ENCODE data around the gene SMNDC1. TPM values are rescaled to one million over a fixed set of nuclear protein-coding genes. Genes with fewer than 3 reads are reported as not detected.

SMNDC1 gene
- 45.1 to 57.7 TPM (median 50.5 TPM) in 5 replicates for total RNA-seq (2022; extraction: Qiagen RNA extraction; ENCODE audit: low read depth)

GRCh38 chr10:110304780-110305421 is at the start of gene SMNDC1:
TSS of gene SMNDC1 (minus strand) at chr10:110304920. CDS start at chr10:110303587, 1,333 bp downstream.

Other genes starting within 250 kb of the SMNDC1 start
- gene MXI1, start 97.3 kb downstream of the SMNDC1 start, total RNA-seq (2022; extraction: Qiagen RNA extraction; ENCODE audit: low read depth) = 4.8 to 7.8 TPM (median 7.6 TPM) in 5 replicates
- 92.2 to 123 TPM (median 105 TPM) in 5 replicates for gene DUSP5, start 193.0 kb upstream of the SMNDC1 start, total RNA-seq (2022; extraction: Qiagen RNA extraction; ENCODE audit: low read depth)

Measured in A549 treated with DMSO at 1 μM for 4 hours (cell line).